Spleen (tissue), 11 donors: ENCODE measurements around the gene ADORA3. TPM values are rescaled to one million over a fixed set of nuclear protein-coding genes. Genes with fewer than 3 reads are reported as not detected.

Source experiments
- DNase-seq: peaks from one replicate; pipeline ENCODE4 v3.0.0-alpha.2; 2020
- H3K27ac ChIP-seq, 8 donors: fragments of 200-600 bp; sonication (generic) in 7 of 8; 1 replicate in 4 of 8; 2 replicates in 4 of 8; pipeline versions ENCODE4 v1.5.0 to v1.8.0; 2016 to 2021; ENCODE audit warnings: inconsistent platforms in 4 of 8, mild to moderate bottlenecking in 4 of 8, moderate library complexity in 1 of 8
- H3K27me3 ChIP-seq, 7 donors: fragments of 200-600 bp; sonication (generic) in 6 of 7; replicated peaks in 1 of 7; 1 replicate in 4 of 7; 2 replicates in 3 of 7; pipeline versions ENCODE4 v1.5.0 to v1.8.0; 2016 to 2021; ENCODE audit warnings: inconsistent platforms in 3 of 7, mild to moderate bottlenecking in 1 of 7
- H3K36me3 ChIP-seq, 6 donors: fragments of 200-600 bp; sonication (generic) in 5 of 6; 1 replicate in 4 of 6; 2 replicates in 2 of 6; pipeline versions ENCODE4 v1.5.0 to v1.8.0; 2016 to 2021; ENCODE audit warnings: inconsistent platforms in 2 of 6
- H3K4me1 ChIP-seq, 6 donors: fragments of 200-600 bp; sonication (generic) in 5 of 6; 1 replicate in 3 of 6; 2 replicates in 3 of 6; pipeline versions ENCODE4 v1.5.0 to v1.8.0; 2016 to 2021; ENCODE audit warnings: inconsistent platforms in 3 of 6
- H3K4me3 ChIP-seq, 8 donors: fragments of 200-600 bp; sonication (generic) in 7 of 8; 1 replicate in 4 of 8; 2 replicates in 4 of 8; pipeline versions ENCODE4 v1.5.0 to v1.8.0; 2016 to 2021; ENCODE audit warnings: inconsistent platforms in 4 of 8, mild to moderate bottlenecking in 4 of 8, moderate library complexity in 2 of 8
- H3K9me3 ChIP-seq, 8 donors: fragments of 200-600 bp; sonication (generic) in 7 of 8; 1 replicate in 4 of 8; 2 replicates in 4 of 8; pipeline versions ENCODE4 v1.5.0 to v1.8.0; 2016 to 2021; ENCODE audit warnings: inconsistent platforms in 4 of 8
- CTCF ChIP-seq, 11 experiments: fragments of 200-600 bp in 7 of 11; fragments of 450-650 bp in 4 of 11; sonication (generic) in 4 of 11; IDR thresholded peaks in 8 of 11; conservative IDR thresholded peaks in 3 of 11; 1 replicate in 7 of 11; 2 replicates in 4 of 11; pipeline versions ENCODE4 v1.4.0 to v1.8.0; 2016 to 2021; ENCODE audit warnings: antibody characterized with exemption in 11 of 11, inconsistent platforms in 4 of 11, mild to moderate bottlenecking in 1 of 11
- POLR2A ChIP-seq, 3 donors: fragments of 450-650 bp; IDR thresholded peaks; one replicate each; pipeline ENCODE4 v1.5.1; 2017; ENCODE audit warnings: antibody characterized with exemption in 3 of 3, mild to moderate bottlenecking in 1 of 3
- POLR2AphosphoS5 ChIP-seq, 3 donors: sonication (generic); formaldehyde crosslinking; IDR thresholded peaks; one replicate each; pipeline ENCODE4 v1.5.1; 2017; ENCODE audit warnings: antibody characterized with exemption in 3 of 3
- WGBS, 5 donors: extraction: QIAGEN DNeasy Blood & Tissue Kit in 3 of 5; methylation state at CpG; one replicate each; pipeline versions ENCODE4 v1.1.5 to v1.1.7; 2013 to 2018; 5-methylcytosine and 5-hydroxymethylcytosine counted together
- intact Hi-C: fragments of 100-400 bp; cut with DNase I; formaldehyde crosslinking; loops from one replicate; pipeline ENCODE4 v1.15.0; 2023; ENCODE audit warnings: low total_unique reads
- polyA plus RNA-seq, 3 donors: library from polyadenylated mRNA; stranded (reverse); fragments of 200-250 nt; gene quantifications; one replicate each; pipeline ENCODE4 v1.2.1, GENCODE V29; 2013
- total RNA-seq, 7 donors: library from RNA; depleted of rRNA in 3 of 7; stranded (reverse); fragments of >200 nt in 3 of 7; fragmentation: NEBNext Ultra II Directional in 4 of 7; extraction: Animal tissue kit (Norgen Biotek cat#: 25700) in 4 of 7; gene quantifications; one replicate each; pipeline versions ENCODE4 v1.1.0 to v1.2.1, GENCODE V29; 2016 to 2021
- donor health status: healthy with polysubstance abuse.
- donor health status: DM: no; HTN: no; CAD: no; lungs with moderate emphysema.
- donor health status: DM: no; HTN: no; CAD: no.
- donor health status: Bipolar disorder and iron deficiency.
- donor health status: healthy.
- donor health status: DM: no; HTN: no; CAD: no.
- donor health status: DM: yes; HTN: yes; CAD: no.

Gene ADORA3
- total and polyA plus RNA-seq, 10 donors: 0.37 to 11.2 (median 5.0) TPM

GRCh38 chr1:111470596-111470995, 32.8 kb downstream of the ADORA3 start:
- no peaks in the 10 kb centered on the region for H3K27me3 ChIP-seq
- H3K36me3 ChIP-seq: peaks cover 0 to 40% (median 13%) of the 10 kb centered on the region in 6 donors
- H3K4me1 ChIP-seq: peaks cover 15 to 61% (median 43%) of the 10 kb centered on the region in 6 donors
- DNase-seq: no peak
- WGBS, 5 donors: 58 to 75% (median 67%) methylated on average over 5 of the region's 5 CpGs
- H3K9me3 ChIP-seq: no peaks in the 10 kb centered on the region
- intact Hi-C loops: no loop called here
- TF ChIP-seq POLR2AphosphoS5 (IDR thresholded peaks at IDR 0.05) (no peak), CTCF (IDR thresholded peaks at IDR 0.05 in 8 of 11, conservative IDR thresholded peaks at IDR 0.05 in 3 of 11) (no peak), POLR2A (IDR thresholded peaks at IDR 0.05) (no peak)
- peak overlapping the region in 2 of 8 donors; percentile 2 to 46 for H3K4me3 ChIP-seq
- peak overlapping the region; percentile 75 to 94 (median 90) for H3K27ac ChIP-seq

GRCh38 chr1:111469539-111469938, 33.9 kb downstream of the ADORA3 start:
- no peak overlapping the region for H3K4me3 ChIP-seq
- peaks cover 0 to 42% (median 13%) of the 10 kb centered on the region in 6 donors for H3K36me3 ChIP-seq
- peak overlapping the region in 6 of 8 donors; percentile 90 to 94 (median 90) for H3K27ac ChIP-seq
- H3K27me3 ChIP-seq: no peaks in the 10 kb centered on the region
- intact Hi-C loops: no loop called here
- no peak for DNase-seq
- H3K4me1 ChIP-seq: peaks cover 15 to 50% (median 37%) of the 10 kb centered on the region in 6 donors
- no peak for TF ChIP-seq POLR2AphosphoS5 (IDR thresholded peaks at IDR 0.05)
- TF ChIP-seq CTCF (IDR thresholded peaks at IDR 0.05 in 8 of 11, conservative IDR thresholded peaks at IDR 0.05 in 3 of 11): no peak
- no peak for TF ChIP-seq POLR2A (IDR thresholded peaks at IDR 0.05)
- H3K9me3 ChIP-seq: no peaks in the 10 kb centered on the region

GRCh38 chr1:111468717-111469100, 34.7 kb downstream of the ADORA3 start:
- H3K27me3 ChIP-seq: no peaks in the 10 kb centered on the region
- no peaks in the 10 kb centered on the region for H3K9me3 ChIP-seq
- no peak overlapping the region for H3K4me3 ChIP-seq
- intact Hi-C loops: no loop called here
- H3K36me3 ChIP-seq: peaks cover 0 to 51% (median 13%) of the 10 kb centered on the region in 6 donors
- no peak for TF ChIP-seq POLR2A (IDR thresholded peaks at IDR 0.05)
- no peak for TF ChIP-seq POLR2AphosphoS5 (IDR thresholded peaks at IDR 0.05)
- TF ChIP-seq CTCF (IDR thresholded peaks at IDR 0.05 in 8 of 11, conservative IDR thresholded peaks at IDR 0.05 in 3 of 11): no peak
- no peak for DNase-seq
- H3K27ac ChIP-seq: peak overlapping the region in 1 of 8 donors; percentile 91
- peaks cover 15 to 44% (median 37%) of the 10 kb centered on the region in 6 donors for H3K4me1 ChIP-seq

- H3K4me1 ChIP-seq: peaks cover 15 to 38% (median 32%) of the 10 kb centered on the region in 6 donors
- H3K27me3 ChIP-seq: no peaks in the 10 kb centered on the region
- no peak for TF ChIP-seq CTCF (IDR thresholded peaks at IDR 0.05 in 8 of 11, conservative IDR thresholded peaks at IDR 0.05 in 3 of 11)
- no peaks in the 10 kb centered on the region for H3K9me3 ChIP-seq
- H3K4me3 ChIP-seq: no peak overlapping the region
- peaks cover 0 to 57% (median 16%) of the 10 kb centered on the region in 6 donors for H3K36me3 ChIP-seq
- no peak for DNase-seq
- 89 to 95% (median 94%) methylated on average over 2 of the region's 2 CpGs for WGBS, 5 donors
- H3K27ac ChIP-seq: peak overlapping the region in 1 of 8 donors; percentile 91
- intact Hi-C loops: no loop called here
These were observed 35.3 kb downstream of the ADORA3 start for GRCh38 chr1:111467865-111468716.
